H1 (cell line): ENCODE results near the gene TOR1AIP1. TPM values are rescaled to one million over a fixed set of nuclear protein-coding genes. Genes with fewer than 3 reads are reported as not detected.

Experiments used
- CTCF ChIA-PET: fragments of 300-600 bp; sonication (Branson Sonifier 250); formaldehyde crosslinking; loops from one replicate; lab custom pipeline; 2021; ENCODE audit not compliant: partially characterized antibody; lab: Charles Lee
- POLR2A ChIA-PET: fragments of 300-600 bp; sonication (Branson Sonifier 250); formaldehyde crosslinking; loops from one replicate; lab custom pipeline; 2021; ENCODE audit warnings: inconsistent platforms; ENCODE audit not compliant: partially characterized antibody; lab: Charles Lee
- DNase-seq, 2 experiments: peaks; one replicate each; pipeline versions ENCODE4 v3.0.0 to v3.0.0-alpha.2; 2010 to 2022; ENCODE audit warnings: low spot score in 2 of 2, low read depth in 1 of 2, mixed read lengths in 1 of 2
- FAIRE-seq: peaks from 2 replicates; lab custom pipeline; 2011; peaks lifted over from hg19 to GRCh38; lab: Jason Lieb, UNC
- H2AFZ ChIP-seq: 2 replicates; pipeline ENCODE4 v1.8.1; 2012; ENCODE audit warnings: low read length, inconsistent platforms
- H2AK5ac ChIP-seq: 2 replicates; pipeline ENCODE4 v1.6.1; 2013; ENCODE audit warnings: low read depth, low read length
- H2BK120ac ChIP-seq: replicated peaks from 2 replicates; pipeline ENCODE3; 2013; ENCODE audit warnings: low read depth, low read length, inconsistent platforms
- H2BK12ac ChIP-seq: 2 replicates; pipeline ENCODE4 v1.6.1; 2013; ENCODE audit warnings: low read depth, low read length
- H2BK15ac ChIP-seq: 2 replicates; pipeline ENCODE4 v1.6.1; 2013; ENCODE audit warnings: low read length
- H2BK20ac ChIP-seq: 2 replicates; pipeline ENCODE4 v1.6.1; 2013; ENCODE audit warnings: low read length
- H2BK5ac ChIP-seq: 2 replicates; pipeline ENCODE4 v1.6.1; 2013; ENCODE audit warnings: low read depth, low read length
- H3K14ac ChIP-seq: 2 replicates; pipeline ENCODE4 v1.6.1; 2013; ENCODE audit warnings: inconsistent platforms; ENCODE audit not compliant: insufficient read length
- H3K18ac ChIP-seq: 2 replicates; pipeline ENCODE4 v1.6.1; 2013; ENCODE audit warnings: low read length; ENCODE audit errors: extremely low read depth
- H3K23ac ChIP-seq: 2 replicates; pipeline ENCODE4 v1.6.1; 2013; ENCODE audit warnings: inconsistent platforms; ENCODE audit not compliant: insufficient read length
- H3K23me2 ChIP-seq: 2 replicates; pipeline ENCODE4 v1.6.1; 2013; ENCODE audit warnings: low read depth, low read length
- H3K27ac ChIP-seq: 2 replicates; pipeline ENCODE4 v1.6.1; 2011; ENCODE audit warnings: low read depth, low read length, inconsistent platforms
- H3K27me3 ChIP-seq, 4 experiments: replicated peaks in 1 of 4; 1 replicate in 1 of 4; 2 replicates in 3 of 4; pipeline versions ENCODE4 v1.6.1 to v1.8.1; 2011 to 2013; ENCODE audit warnings: low read length in 3 of 4, mild to moderate bottlenecking in 3 of 4, inconsistent platforms in 2 of 4, mixed read lengths in 2 of 4, moderate library complexity in 1 of 4; ENCODE audit not compliant: control insufficient read depth in 3 of 4, insufficient read depth in 3 of 4; ENCODE audit errors: extremely low read depth in 1 of 4
- H3K36me3 ChIP-seq, 4 experiments: 2 replicates each; pipeline versions ENCODE4 v1.6.1 to v1.8.1; 2011 to 2013; ENCODE audit warnings: mild to moderate bottlenecking in 4 of 4, low read length in 3 of 4, moderate library complexity in 2 of 4, control low read depth in 1 of 4, inconsistent platforms in 1 of 4; ENCODE audit not compliant: insufficient read depth in 4 of 4, control insufficient read depth in 2 of 4
- H3K4ac ChIP-seq: replicated peaks from 2 replicates; pipeline ENCODE3; 2013; ENCODE audit warnings: low read length, low read depth, mixed read lengths, inconsistent platforms; ENCODE audit not compliant: insufficient read length
- H3K4me1 ChIP-seq, 4 experiments: replicated peaks in 1 of 4; 1 replicate in 1 of 4; 2 replicates in 3 of 4; pipeline versions ENCODE4 v1.6.1 to v1.8.1; 2011 to 2013; ENCODE audit warnings: low read length in 3 of 4, inconsistent platforms in 2 of 4, mixed read lengths in 1 of 4; ENCODE audit not compliant: insufficient read depth in 4 of 4, control insufficient read depth in 3 of 4
- H3K4me2 ChIP-seq, 2 experiments: 2 replicates each; pipeline versions ENCODE4 v1.6.1 to v1.8.1; 2011 to 2013; ENCODE audit warnings: low read depth in 2 of 2, low read length in 2 of 2, control low read depth in 1 of 2, inconsistent platforms in 1 of 2, mild to moderate bottlenecking in 1 of 2; ENCODE audit not compliant: insufficient read depth in 1 of 2
- H3K4me3 ChIP-seq, 4 experiments: fragments of 200-600, 300-600 bp in 1 of 4; sonication (generic), shearing (Covaris generic), sonication (Bioruptor Twin) in 1 of 4; 2 replicates each; pipeline versions ENCODE4 v1.5.1 to v1.8.1; 2011 to 2016; ENCODE audit warnings: low read length in 4 of 4, low read depth in 3 of 4, control low read depth in 2 of 4, inconsistent platforms in 2 of 4, mild to moderate bottlenecking in 2 of 4, mixed read lengths in 1 of 4, moderate library complexity in 1 of 4; ENCODE audit not compliant: insufficient read depth in 2 of 4; ENCODE audit errors: extremely low read depth in 1 of 4
- H3K56ac ChIP-seq: replicated peaks from 2 replicates; pipeline ENCODE3; 2013; ENCODE audit warnings: low read depth, mild to moderate bottlenecking, mixed read lengths, low read length, inconsistent platforms; ENCODE audit not compliant: insufficient read length
- H3K79me1 ChIP-seq: 2 replicates; pipeline ENCODE4 v1.6.1; 2013; ENCODE audit warnings: low read depth, low read length, control low read depth
- H3K79me2 ChIP-seq, 2 experiments: 2 replicates each; pipeline versions ENCODE4 v1.6.1 to v1.8.1; 2012 to 2013; ENCODE audit warnings: low read length in 2 of 2, mild to moderate bottlenecking in 2 of 2, inconsistent platforms in 1 of 2; ENCODE audit not compliant: insufficient read depth in 2 of 2, control insufficient read depth in 1 of 2
- H3K9ac ChIP-seq, 4 experiments: replicated peaks in 1 of 4; 1 replicate in 1 of 4; 2 replicates in 3 of 4; pipeline versions ENCODE4 v1.6.1 to v1.8.1; 2011 to 2013; ENCODE audit warnings: low read depth in 3 of 4, low read length in 3 of 4, control low read depth in 2 of 4, mild to moderate bottlenecking in 2 of 4, moderate library complexity in 2 of 4, inconsistent platforms in 1 of 4; ENCODE audit errors: extremely low read depth in 1 of 4
- H3K9me3 ChIP-seq, 2 experiments: 2 replicates each; pipeline versions ENCODE4 v1.6.1 to v1.8.1; 2012 to 2013; ENCODE audit warnings: mild to moderate bottlenecking in 2 of 2, moderate library complexity in 2 of 2, control low read depth in 1 of 2, inconsistent platforms in 1 of 2, low read depth in 1 of 2, low read length in 1 of 2, mixed read lengths in 1 of 2; ENCODE audit not compliant: insufficient read depth in 2 of 2
- H4K20me1 ChIP-seq, 2 experiments: replicated peaks in 1 of 2; 2 replicates each; pipeline versions ENCODE3 to v1.8.1; 2011 to 2013; ENCODE audit warnings: inconsistent platforms in 2 of 2, low read length in 2 of 2, mild to moderate bottlenecking in 1 of 2; ENCODE audit not compliant: insufficient read depth in 2 of 2, control insufficient read depth in 1 of 2
- H4K5ac ChIP-seq: 2 replicates; pipeline ENCODE4 v1.6.1; 2013; ENCODE audit warnings: low read length, low read depth, mixed read lengths, inconsistent platforms; ENCODE audit not compliant: insufficient read length
- H4K8ac ChIP-seq: 2 replicates; pipeline ENCODE4 v1.8.0; 2013; ENCODE audit warnings: mild to moderate bottlenecking, moderate library complexity, low read length, inconsistent platforms; ENCODE audit not compliant: insufficient read depth; ENCODE audit errors: extremely low read depth
- H4K91ac ChIP-seq: replicated peaks from 2 replicates; pipeline ENCODE3; 2013; ENCODE audit warnings: low read length, mixed read lengths, inconsistent platforms; ENCODE audit not compliant: insufficient read length
- EP300 ChIP-seq, 2 experiments: IDR thresholded peaks; 1 replicate in 1 of 2; 2 replicates in 1 of 2; pipeline ENCODE4 v1.6.1; 2011 to 2012; ENCODE audit warnings: low read depth in 2 of 2, low read length in 2 of 2, mild to moderate bottlenecking in 2 of 2, borderline replicate concordance in 1 of 2, inconsistent platforms in 1 of 2, moderate library complexity in 1 of 2
- GTF2F1 ChIP-seq: IDR thresholded peaks from 2 replicates; pipeline ENCODE4 v1.6.1; 2012; ENCODE audit warnings: low read depth, low read length, improper control_type of control experiment, borderline replicate concordance
- KDM4A ChIP-seq: IDR thresholded peaks from one replicate; pipeline ENCODE4 v1.7.1; 2012; ENCODE audit warnings: low read depth, mild to moderate bottlenecking, moderate library complexity, low read length, inconsistent platforms; ENCODE audit not compliant: severe bottlenecking
- MAFK ChIP-seq: IDR thresholded peaks from 2 replicates; pipeline ENCODE4 v1.6.1; 2012; ENCODE audit warnings: low read depth, mild to moderate bottlenecking, improper control_type of control experiment, low read length
- SIN3A ChIP-seq, 2 experiments: IDR thresholded peaks in 1 of 2; conservative IDR thresholded peaks in 1 of 2; 2 replicates each; pipeline ENCODE4 v1.6.1; 2011 to 2012; ENCODE audit warnings: low read length in 2 of 2, improper control_type of control experiment in 1 of 2, low read depth in 1 of 2, mild to moderate bottlenecking in 1 of 2
- SP2 ChIP-seq: IDR thresholded peaks from 2 replicates; pipeline ENCODE4 v1.6.1; 2012; ENCODE audit warnings: mild to moderate bottlenecking, low read length, inconsistent platforms
- SP4 ChIP-seq: IDR thresholded peaks from 2 replicates; pipeline ENCODE4 v1.6.1; 2012; ENCODE audit warnings: low read length, inconsistent platforms
- TBP ChIP-seq: IDR thresholded peaks from 2 replicates; pipeline ENCODE4 v1.6.1; 2011; ENCODE audit warnings: low read depth, low read length, improper control_type of control experiment
- YY1 ChIP-seq: IDR thresholded peaks from 2 replicates; pipeline ENCODE4 v1.6.1; 2011; ENCODE audit warnings: low read depth, mild to moderate bottlenecking, low read length
- WGBS, 2 experiments: shearing (Covaris generic) in 1 of 2; methylation state at CpG; one replicate each; pipeline versions ENCODE4 v1.1.6 to v1.1.7; 2013 to 2015; ENCODE audit warnings: low lambda C conversion rate in 2 of 2, mixed read lengths in 2 of 2, inconsistent platforms in 1 of 2, low coverage in 1 of 2, missing lambda C conversion rate in 1 of 2; ENCODE audit not compliant: insufficient replicate concordance in 2 of 2, insufficient coverage in 1 of 2, insufficient read length in 1 of 2; ENCODE audit errors: extremely low coverage in 1 of 2, missing lambda C conversion rate in 1 of 2; 5-methylcytosine and 5-hydroxymethylcytosine counted together
- polyA plus RNA-seq, 7 experiments: library from polyadenylated mRNA; depleted of rRNA in 3 of 7; stranded (reverse) in 5 of 7; unstranded in 2 of 7; fragments of >200 nt in 5 of 7; fragments of 200-250 nt in 2 of 7; gene quantifications; 1 replicate in 5 of 7; 2 replicates in 1 of 7; 4 replicates in 1 of 7; pipeline versions ENCODE4 v1.2.1 to v1.2.3, GENCODE V29; 2011 to 2013; ENCODE audit warnings: missing spikeins in 2 of 7, mixed read lengths in 2 of 7
- total RNA-seq: library from RNA; stranded (reverse); fragmentation: NEBNext Ultra II Directional; extraction: Animal tissue kit (Norgen Biotek cat#: 25700); gene quantifications from 2 replicates; pipeline ENCODE4 v1.2.1, GENCODE V29; 2021

TOR1AIP1 gene
- total and polyA plus RNA-seq, 2 of the 8 experiments (the other 6 are each of a cell fraction or from before 2014, with no cell fraction given): 5.7 to 22.8 TPM

- Histone ChIP-seq H3K27me3 (no peaks in the 10 kb centered on the region), H2BK15ac (no peak overlapping the region), H4K91ac (no peak overlapping the region), H3K4me3 (no peak overlapping the region), H2BK20ac (no peak overlapping the region), H3K23ac (no peak overlapping the region), H4K8ac (no peak overlapping the region), H2AK5ac (no peak overlapping the region), H3K4ac (no peak overlapping the region), H3K79me1 (no peaks in the 10 kb centered on the region; the same call in 1 of the 2 replicates), H3K4me2 (no peak overlapping the region), H3K23me2 (no peaks in the 10 kb centered on the region), H3K79me2 (no peaks in the 10 kb centered on the region), H3K18ac (no peak overlapping the region), H2BK5ac (no peak overlapping the region), H2AFZ (no peak overlapping the region), H2BK120ac (no peak overlapping the region), H3K36me3 (peaks cover 0 to 15% (median 1%) of the 10 kb centered on the region in 4 experiments; a peak in 4 of 8 replicates), H3K4me1 (no peaks in the 10 kb centered on the region), H3K56ac (no peak overlapping the region), H4K20me1 (no peaks in the 10 kb centered on the region), H2BK12ac (no peak overlapping the region), H3K27ac (no peak overlapping the region), H3K14ac (no peak overlapping the region), H4K5ac (no peak overlapping the region), H3K9me3 (no peaks in the 10 kb centered on the region), H3K9ac (no peak overlapping the region)
- no peak for FAIRE-seq
- TF ChIP-seq KDM4A (no peak), YY1 (no peak), SP4 (no peak), SP2 (no peak), MAFK (no peak), SIN3A (conservative IDR thresholded peaks at IDR 0.05 in 1 of 2, IDR thresholded peaks at IDR 0.05 in 1 of 2; ENCODE audit: low read depth in 1 of 2, low read length in 2 of 2) (no peak), GTF2F1 (no peak), EP300 (IDR thresholded peaks at IDR 0.05; ENCODE audit: borderline replicate concordance in 1 of 2, low read depth in 2 of 2, low read length in 2 of 2) (no peak), TBP (no peak)
- POLR2A ChIA-PET: no interaction called here
- 94% methylated on average over 2 of the region's 2 CpGs; no CpG with 5 or more reads in 1 of the 2 experiments for WGBS, 2 experiments
- no peak for DNase-seq
- CTCF ChIA-PET: no interaction called here
Measured at GRCh38 chr1:179856296-179856695, 25.8 kb upstream of the TOR1AIP1 start.
